RKO (cell line): ENCODE results near the gene BLMH.
"Not testable (repeated sequence)": the region's sequence is repeated elsewhere in the genome, so short reads cannot be mapped to it uniquely, and the experiment has no call there.

Experiments used
- DNase-seq: peaks from one replicate; pipeline ENCODE4 v3.0.0-alpha.2; 2016; ENCODE audit warnings: low spot score

Gene BLMH

GRCh38 chr17:30249460-30249859 is 42.3 kb downstream of the BLMH start:
- DNase-seq = no peak

GRCh38 chr17:30248786-30249185 is 43.0 kb downstream of the BLMH start:
- no peak for DNase-seq

DNA sequence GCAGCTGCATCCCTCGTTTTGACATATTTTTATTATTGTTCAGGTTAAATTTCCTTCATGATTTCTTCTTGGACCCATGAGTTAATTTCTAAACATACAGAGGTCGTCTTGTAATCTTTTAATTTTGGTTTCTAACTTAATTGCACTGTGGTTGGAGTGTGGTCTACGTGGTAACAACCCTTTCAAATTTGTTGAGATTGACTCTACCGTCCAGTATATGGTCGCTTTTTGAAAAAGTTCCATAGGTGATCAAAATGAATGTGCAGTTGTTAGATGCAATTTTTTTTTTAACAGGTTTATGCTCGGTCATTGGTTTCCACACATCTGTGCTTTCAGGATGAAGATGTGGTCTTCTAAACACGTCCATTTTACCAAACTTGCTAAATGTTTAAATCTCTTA is 45.3 kb downstream of the BLMH start:
- DNase-seq = no peak

- DNase-seq = peak; percentile 82
Observed at GRCh38 chr17:30244853-30245385, 46.8 kb downstream of the BLMH start.

GRCh38 chr17:30243568-30243967 is 48.2 kb downstream of the BLMH start:
- no peak for DNase-seq

DNA sequence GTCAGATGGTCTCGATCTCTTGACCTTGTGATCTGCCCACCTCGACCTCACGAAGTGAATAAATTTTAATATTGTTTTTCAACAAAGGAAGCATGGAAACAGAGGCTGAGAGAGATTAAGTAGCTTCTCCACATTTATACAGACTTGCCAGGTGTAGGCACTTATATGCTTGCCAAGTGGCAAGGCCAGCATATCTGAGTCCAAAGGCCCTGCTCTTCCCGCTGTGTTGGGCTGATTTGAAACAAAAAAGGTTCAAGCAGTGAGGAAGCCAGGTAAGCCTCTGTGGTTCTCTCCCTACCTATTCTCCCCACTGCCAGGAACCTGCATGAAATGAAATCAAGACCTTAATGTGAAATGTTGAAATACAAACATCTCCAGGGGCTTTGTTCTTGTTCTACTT is 48.7 kb downstream of the BLMH start:
- no peak for DNase-seq

DNA sequence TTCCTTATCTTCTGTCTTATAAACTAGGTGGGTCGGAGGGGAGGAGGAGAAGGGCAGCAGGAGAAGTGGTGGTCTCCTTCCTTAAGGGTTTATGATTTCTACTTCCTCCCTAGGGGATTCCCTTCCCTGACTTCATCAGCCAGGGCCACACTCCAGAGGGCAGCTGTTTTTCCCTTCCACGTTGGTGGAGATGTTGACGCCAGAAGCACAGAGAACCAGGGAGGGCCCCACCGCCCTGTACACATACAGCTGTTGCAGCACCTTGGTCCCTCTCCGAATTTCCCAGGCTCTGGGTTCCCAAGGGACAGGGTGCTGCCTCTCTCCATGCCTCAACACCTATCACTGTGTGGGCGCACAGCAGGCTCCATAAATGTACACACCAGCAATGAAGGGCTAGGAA is 50.7 kb downstream of the BLMH start:
- DNase-seq = no peak

- DNase-seq = no peak
Observed at GRCh38 chr17:30240177-30240576, 51.6 kb downstream of the BLMH start.

DNA sequence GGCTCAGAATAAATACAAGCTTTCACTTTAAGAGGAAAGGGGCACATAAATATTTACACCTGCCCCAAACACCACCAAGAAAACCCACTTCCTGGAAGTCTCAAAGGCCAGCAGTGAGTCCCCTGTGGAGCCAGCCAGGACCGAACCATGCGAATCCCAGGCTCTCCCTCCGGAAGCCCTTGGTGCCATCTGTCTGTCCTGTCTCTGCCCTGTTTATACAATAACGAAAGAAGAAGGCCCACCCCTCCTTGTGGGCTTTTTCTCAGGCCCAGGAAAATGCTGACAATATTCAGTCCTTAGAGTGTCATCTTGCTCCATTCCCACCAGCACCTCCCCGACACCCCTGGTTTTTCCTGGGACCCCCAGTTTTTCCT is 52.7 kb downstream of the BLMH start:
- no peak for DNase-seq

- DNase-seq = no peak
Observed at GRCh38 chr17:30238387-30239088, 53.2 kb downstream of the BLMH start.

DNA sequence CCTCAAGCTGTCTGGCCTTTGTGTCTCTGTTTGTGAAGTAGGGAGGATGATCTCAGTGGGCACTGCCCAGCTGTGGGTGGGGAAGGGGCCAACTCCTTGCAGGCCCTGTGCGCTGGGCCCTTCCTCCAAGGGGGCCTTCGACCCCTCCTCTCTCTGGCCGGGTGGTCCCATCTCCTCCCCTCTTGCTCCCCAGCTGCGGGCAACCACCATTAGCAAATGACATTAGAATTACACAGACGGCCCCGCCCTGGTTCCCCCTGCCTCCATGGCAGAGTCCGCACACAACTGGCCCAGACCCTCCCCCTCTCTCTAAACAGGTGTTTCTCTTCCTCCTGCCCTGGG is 53.8 kb downstream of the BLMH start:
- no peak for DNase-seq

- no peak for DNase-seq
Observed at GRCh38 chr17:30237296-30238002, 54.3 kb downstream of the BLMH start.

DNA sequence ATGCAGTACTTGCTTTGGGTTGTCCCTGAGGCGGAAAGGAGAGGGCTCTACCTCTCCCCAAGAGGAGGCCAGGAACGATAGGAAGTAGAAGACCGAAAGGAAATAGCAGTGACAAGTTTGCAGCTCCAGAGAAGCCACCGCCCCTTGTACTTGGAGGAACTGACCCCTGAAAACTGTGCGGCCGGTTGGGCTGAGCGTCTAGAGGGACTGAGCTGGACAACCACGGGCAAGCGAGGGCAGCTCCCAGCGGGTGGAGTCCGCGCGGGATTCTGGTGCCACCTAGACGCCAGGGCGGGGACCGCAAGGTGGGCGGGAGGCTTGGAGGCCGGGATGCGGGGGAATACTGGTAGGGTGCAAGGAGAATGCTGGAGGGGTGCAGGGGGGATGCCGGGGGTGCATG is 55.0 kb downstream of the BLMH start:
- no peak for DNase-seq

GRCh38 chr17:30236297-30236624 is 55.5 kb downstream of the BLMH start:
- DNase-seq = no peak

DNA sequence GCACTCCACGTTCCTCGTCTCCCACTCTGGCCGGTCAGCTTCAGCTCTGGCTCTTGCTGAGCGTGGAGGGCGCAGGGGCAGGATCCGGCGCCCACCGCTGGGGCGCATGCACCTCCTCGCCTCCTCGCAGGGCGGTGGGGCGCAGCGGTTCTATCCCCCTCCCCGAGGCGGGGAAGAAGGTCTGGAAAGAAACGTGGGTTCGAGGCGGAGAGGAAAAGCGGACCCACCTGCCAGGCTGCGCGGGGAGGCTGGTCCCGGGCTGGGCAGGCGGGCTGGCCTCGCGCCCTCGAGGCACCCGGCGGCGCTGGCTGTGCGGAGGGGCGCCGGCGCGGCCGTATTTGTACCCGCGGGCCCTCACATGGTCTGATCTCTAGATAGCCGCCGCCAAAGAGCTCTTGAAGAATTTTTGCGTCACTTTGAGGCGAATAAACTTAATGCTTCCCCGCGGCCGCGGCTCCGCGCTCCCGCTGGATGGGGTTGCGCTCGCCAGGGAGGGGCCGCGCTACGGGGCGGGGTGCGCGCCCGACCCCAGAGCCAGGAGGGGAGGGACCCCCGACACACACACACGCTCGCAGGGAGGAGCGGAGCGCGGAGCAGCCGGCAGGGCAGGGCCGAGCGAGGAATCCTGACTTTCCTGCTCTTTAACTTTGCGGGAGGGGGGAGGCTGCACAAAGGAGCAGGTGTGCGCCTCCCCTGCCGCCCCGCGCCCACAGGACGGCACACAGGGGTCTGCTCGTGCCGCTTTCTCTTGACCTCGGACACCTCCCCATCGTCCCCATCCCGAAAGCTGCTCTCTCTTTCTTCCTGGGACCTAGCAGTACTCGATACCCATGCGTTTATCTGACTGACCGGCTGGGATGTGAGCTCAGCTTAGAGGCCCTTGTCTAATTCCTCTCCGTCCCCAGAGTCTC is 56.1 kb downstream of the BLMH start, which contains the start of gene SLC6A4:
Gene SLC6A4, minus strand, starts transcription at position 312 of the 911 bp plus-strand sequence. CDS start 13,739 bp downstream, outside the sequence.
- DNase-seq = no peak

GRCh38 chr17:30234964-30235363 is 56.8 kb downstream of the BLMH start:
- no peak for DNase-seq

DNA sequence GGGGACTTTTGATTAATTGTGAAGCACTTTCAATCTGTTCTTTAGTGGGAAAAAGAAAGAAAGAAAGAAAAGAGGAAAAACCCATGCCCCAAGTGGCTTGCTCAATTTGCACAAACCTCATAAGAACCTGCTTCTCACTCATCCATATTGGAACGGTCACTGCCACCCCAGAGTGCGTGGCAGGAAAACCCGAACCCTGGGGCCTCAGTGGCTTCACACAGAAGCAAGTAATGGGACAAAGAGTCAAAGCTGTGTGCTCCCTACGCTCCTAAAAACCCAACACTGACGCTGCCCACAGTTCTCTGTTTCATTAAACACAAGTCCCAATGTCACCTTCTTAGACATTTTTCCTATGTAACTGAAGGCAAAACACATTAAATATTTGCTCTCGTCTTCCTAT is 57.4 kb downstream of the BLMH start:
- DNase-seq = no peak

DNA sequence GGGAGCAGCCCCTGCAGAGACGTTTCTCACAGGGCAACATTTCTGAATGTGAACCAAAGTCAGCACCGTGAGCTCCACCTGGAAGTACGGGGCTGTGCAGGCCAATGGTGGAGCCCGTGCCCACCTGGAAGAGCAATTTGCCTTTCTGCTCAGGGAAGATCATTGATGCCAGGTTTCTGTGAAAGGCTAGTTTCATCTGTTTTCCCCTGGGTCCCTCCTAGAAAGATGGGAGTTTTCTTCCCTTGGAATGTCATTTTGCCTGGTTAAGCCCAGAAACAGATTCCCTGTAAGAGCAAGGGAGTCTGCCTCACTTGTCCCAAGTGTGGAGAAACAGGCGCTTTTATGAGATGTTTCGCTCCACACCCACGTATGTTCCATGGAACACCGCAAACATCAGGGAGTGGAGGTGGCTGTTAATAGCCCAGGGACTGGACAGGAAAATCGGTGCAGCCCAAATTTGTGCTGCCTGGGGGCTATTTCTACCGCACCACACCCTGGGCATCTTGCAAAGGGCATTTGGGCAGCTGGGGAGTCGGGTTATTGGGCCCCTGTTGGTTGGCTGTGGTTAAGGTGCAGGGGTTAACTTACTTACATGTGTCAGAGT is 58.8 kb downstream of the BLMH start:
- no peak for DNase-seq

DNA sequence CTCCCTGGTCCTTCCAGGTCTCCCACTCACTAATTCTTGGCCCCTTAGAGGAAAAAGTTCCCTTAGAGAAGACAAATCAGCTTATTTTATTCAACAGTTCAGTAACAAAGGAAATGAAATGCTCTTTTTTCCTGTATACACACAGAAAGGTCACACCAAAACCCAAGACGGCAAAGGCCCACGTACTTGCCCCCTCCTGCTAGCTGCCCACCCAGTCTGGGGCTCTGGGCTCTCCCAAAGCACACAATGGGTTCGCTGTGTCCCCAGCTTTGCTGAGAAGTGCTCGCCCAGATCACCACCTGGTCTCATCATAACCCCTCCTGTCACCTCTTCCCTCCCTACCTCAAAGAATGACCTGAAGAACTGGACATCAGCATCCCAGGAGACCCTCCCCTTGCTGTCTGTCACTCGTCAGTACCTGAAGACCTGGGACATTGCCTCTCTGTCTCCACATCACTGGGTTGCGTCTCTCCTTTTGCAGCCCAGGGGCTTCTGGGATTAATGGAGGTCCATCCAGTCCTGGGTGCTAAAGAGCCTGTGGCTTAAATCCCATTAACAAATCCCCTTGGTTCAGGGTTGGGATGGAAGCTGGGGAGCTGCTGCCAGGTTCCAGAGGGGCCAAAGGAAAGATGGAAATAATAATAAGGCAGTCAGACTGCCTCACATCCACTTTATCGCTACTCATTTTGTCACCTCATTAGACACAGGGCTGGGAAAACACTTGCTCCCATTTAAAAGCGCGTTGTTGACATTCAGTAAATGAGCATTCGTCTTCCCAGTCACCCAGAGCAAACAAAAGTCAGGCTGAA is 59.5 kb downstream of the BLMH start:
- DNase-seq = no peak

GRCh38 chr17:30230596-30231125 is 61.1 kb downstream of the BLMH start:
- DNase-seq = peak; percentile 35

GRCh38 chr17:30230009-30230408 is 61.7 kb downstream of the BLMH start:
- not testable (repeated sequence) for DNase-seq
